ENCODE data around the gene TMEM203. TPM values are rescaled to one million over a fixed set of nuclear protein-coding genes. Genes with fewer than 3 reads are reported as not detected.

The TMEM203 gene
- total and polyA plus RNA-seq, 2 of the 13 experiments (the other 11 are each of a cell fraction or from before 2014, with no cell fraction given) = 23.4 to 36.7 TPM

DNA sequence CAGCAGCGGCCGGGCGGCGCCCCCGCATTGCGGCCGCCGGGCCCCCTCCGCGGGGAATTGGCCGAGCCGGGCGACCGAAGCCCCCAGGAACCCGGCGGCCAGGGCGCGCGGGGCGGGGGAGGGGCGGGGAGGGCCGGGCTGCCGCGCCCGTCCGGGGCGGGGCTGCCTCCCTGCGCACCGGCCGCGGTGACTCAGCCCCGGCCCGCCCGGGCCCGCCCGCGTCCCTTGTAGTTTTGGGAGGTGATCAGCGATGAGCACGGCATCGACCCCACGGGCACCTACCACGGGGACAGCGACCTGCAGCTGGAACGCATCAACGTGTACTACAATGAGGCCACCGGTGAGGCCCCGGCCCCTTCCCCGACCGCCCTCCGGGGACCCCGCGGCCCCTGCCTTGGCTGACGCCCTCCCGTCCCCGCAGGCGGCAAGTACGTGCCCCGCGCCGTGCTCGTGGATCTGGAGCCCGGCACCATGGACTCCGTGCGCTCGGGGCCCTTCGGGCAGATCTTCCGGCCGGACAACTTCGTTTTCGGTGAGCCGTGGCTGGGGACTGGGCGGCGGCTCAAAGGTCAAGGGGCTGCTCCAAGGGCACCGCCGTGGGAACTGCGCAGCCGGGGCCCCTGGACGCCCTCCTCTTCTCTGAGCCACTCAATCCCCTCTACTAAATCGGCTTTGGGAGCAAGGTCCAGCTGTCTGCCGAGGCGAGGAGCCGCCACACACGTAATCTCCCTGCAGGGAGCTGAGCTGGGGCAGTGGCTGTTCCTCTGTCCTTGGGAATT, 36.2 kb upstream of the TMEM203 start (continued):
- TF ChIP-seq ZNF841 (CRISPR knock-in tag; IDR thresholded peaks at IDR 0.05; ENCODE audit: borderline replicate concordance) (no peak; the same call in 1 of the 2 replicates), SAFB2 (CRISPR knock-in tag; IDR thresholded peaks at IDR 0.05; ENCODE audit: borderline replicate concordance, low read depth) (no peak), SRSF9 (IDR thresholded peaks at IDR 0.05; ENCODE audit: borderline replicate concordance, insufficient read depth, low read depth, low read length, poor library complexity, severe bottlenecking) (no peak), JUN (CRISPR knock-in tag; IDR thresholded peaks at IDR 0.05) (no peak), ZNF616 (CRISPR knock-in tag; IDR thresholded peaks at IDR 0.05; ENCODE audit: low read depth) (no peak), REL (CRISPR knock-in tag; conservative IDR thresholded peaks at IDR 0.05) (no peak), NR2C2 (CRISPR knock-in tag; IDR thresholded peaks at IDR 0.05; ENCODE audit: borderline replicate concordance) (peak; percentile 54; the same call in 1 of the 2 replicates), THYN1 (CRISPR knock-in tag; IDR thresholded peaks at IDR 0.05; ENCODE audit: borderline replicate concordance, low read depth) (no peak), RXRB (CRISPR knock-in tag; IDR thresholded peaks at IDR 0.05; ENCODE audit: borderline replicate concordance) (no peak), ZNF614 (CRISPR knock-in tag; IDR thresholded peaks at IDR 0.05; ENCODE audit: borderline replicate concordance) (no peak), ZNF552 (CRISPR knock-in tag; IDR thresholded peaks at IDR 0.05; ENCODE audit: borderline replicate concordance) (peak; percentile 40; the same call in 1 of the 2 replicates), JUND (CRISPR knock-in tag; IDR thresholded peaks at IDR 0.05) (no peak), ZNF12 (CRISPR knock-in tag; IDR thresholded peaks at IDR 0.05) (no peak), ZSCAN21 (CRISPR knock-in tag; IDR thresholded peaks at IDR 0.05; ENCODE audit: borderline replicate concordance) (no peak), ZNF766 (CRISPR knock-in tag; IDR thresholded peaks at IDR 0.05; ENCODE audit: borderline replicate concordance) (no peak), HOXA9 (CRISPR knock-in tag; IDR thresholded peaks at IDR 0.05; ENCODE audit: borderline replicate concordance) (0 out of 2 replicates have a peak, but pooled peaks have one; percentile 9), TBP (CRISPR knock-in tag; IDR thresholded peaks at IDR 0.05) (no peak), ZNF121 (CRISPR knock-in tag; IDR thresholded peaks at IDR 0.05) (no peak), ZNF720 (CRISPR knock-in tag; IDR thresholded peaks at IDR 0.05) (no peak), ZSCAN29 (CRISPR knock-in tag; conservative IDR thresholded peaks at IDR 0.05) (no peak), HDAC2 (CRISPR knock-in tag; IDR thresholded peaks at IDR 0.05) (peak; percentile 53; the same call in 1 of the 2 replicates)
- TF ChIP-seq, protein P1, sequence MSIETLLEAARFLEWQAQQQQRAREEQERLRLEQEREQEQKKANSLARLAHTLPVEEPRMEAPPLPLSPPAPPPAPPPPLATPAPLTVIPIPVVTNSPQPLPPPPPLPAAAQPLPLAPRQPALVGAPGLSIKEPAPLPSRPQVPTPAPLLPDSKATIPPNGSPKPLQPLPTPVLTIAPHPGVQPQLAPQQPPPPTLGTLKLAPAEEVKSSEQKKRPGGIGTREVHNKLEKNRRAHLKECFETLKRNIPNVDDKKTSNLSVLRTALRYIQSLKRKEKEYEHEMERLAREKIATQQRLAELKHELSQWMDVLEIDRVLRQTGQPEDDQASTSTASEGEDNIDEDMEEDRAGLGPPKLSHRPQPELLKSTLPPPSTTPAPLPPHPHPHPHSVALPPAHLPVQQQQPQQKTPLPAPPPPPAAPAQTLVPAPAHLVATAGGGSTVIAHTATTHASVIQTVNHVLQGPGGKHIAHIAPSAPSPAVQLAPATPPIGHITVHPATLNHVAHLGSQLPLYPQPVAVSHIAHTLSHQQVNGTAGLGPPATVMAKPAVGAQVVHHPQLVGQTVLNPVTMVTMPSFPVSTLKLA (IDR thresholded peaks at IDR 0.05) = no peak
- TF ChIP-seq, protein P2, sequence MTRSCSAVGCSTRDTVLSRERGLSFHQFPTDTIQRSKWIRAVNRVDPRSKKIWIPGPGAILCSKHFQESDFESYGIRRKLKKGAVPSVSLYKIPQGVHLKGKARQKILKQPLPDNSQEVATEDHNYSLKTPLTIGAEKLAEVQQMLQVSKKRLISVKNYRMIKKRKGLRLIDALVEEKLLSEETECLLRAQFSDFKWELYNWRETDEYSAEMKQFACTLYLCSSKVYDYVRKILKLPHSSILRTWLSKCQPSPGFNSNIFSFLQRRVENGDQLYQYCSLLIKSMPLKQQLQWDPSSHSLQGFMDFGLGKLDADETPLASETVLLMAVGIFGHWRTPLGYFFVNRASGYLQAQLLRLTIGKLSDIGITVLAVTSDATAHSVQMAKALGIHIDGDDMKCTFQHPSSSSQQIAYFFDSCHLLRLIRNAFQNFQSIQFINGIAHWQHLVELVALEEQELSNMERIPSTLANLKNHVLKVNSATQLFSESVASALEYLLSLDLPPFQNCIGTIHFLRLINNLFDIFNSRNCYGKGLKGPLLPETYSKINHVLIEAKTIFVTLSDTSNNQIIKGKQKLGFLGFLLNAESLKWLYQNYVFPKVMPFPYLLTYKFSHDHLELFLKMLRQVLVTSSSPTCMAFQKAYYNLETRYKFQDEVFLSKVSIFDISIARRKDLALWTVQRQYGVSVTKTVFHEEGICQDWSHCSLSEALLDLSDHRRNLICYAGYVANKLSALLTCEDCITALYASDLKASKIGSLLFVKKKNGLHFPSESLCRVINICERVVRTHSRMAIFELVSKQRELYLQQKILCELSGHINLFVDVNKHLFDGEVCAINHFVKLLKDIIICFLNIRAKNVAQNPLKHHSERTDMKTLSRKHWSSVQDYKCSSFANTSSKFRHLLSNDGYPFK (CRISPR knock-in tag; IDR thresholded peaks at IDR 0.05; ENCODE audit: borderline replicate concordance) = no peak
- TF ChIP-seq, protein P3, sequence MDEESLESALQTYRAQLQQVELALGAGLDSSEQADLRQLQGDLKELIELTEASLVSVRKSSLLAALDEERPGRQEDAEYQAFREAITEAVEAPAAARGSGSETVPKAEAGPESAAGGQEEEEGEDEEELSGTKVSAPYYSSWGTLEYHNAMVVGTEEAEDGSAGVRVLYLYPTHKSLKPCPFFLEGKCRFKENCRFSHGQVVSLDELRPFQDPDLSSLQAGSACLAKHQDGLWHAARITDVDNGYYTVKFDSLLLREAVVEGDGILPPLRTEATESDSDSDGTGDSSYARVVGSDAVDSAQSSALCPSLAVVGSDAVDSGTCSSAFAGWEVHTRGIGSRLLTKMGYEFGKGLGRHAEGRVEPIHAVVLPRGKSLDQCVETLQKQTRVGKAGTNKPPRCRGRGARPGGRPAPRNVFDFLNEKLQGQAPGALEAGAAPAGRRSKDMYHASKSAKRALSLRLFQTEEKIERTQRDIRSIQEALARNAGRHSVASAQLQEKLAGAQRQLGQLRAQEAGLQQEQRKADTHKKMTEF (CRISPR knock-in tag; IDR thresholded peaks at IDR 0.05) = peak; percentile 53; the same call in 1 of the 2 replicates
